CD4-positive, alpha-beta T cell (primary cell): ENCODE results near the gene NFKBIL1. TPM values are rescaled to one million over a fixed set of nuclear protein-coding genes. Genes with fewer than 3 reads are reported as not detected.

ENCODE experiments used
- ATAC-seq: fragments of 200-7000 bp; cut with Tn5 transposase; one replicate; pipeline ENCODE4 v1.10.0; 2022; ENCODE audit warnings: mild to moderate bottlenecking; ENCODE audit not compliant: poor library complexity
- CTCF ChIA-PET: fragments of 350-600 bp; sonication (Branson Sonifier 250); formaldehyde crosslinking; loops from one replicate; lab custom pipeline; 2021; ENCODE audit warnings: antibody characterized with exemption, inconsistent platforms; lab: Charles Lee
- POLR2A ChIA-PET: fragments of 350-600 bp; sonication (Branson Sonifier 250); formaldehyde crosslinking; loops from one replicate; lab custom pipeline; 2021; ENCODE audit warnings: antibody characterized with exemption, inconsistent platforms; lab: Charles Lee
- DNase-seq, 14 experiments: peaks; one replicate each; pipeline ENCODE4 v3.0.0-alpha.2; 2013 to 2020; ENCODE audit warnings: mixed read lengths in 2 of 14
- H3K27ac ChIP-seq, 2 donors: one replicate each; pipeline versions ENCODE4 v1.5.1 to v1.7.0; 2013; ENCODE audit warnings: low read length in 2 of 2, low read depth in 1 of 2, mild to moderate bottlenecking in 1 of 2
- H3K27me3 ChIP-seq, 2 experiments: 1 replicate in 1 of 2; 2 replicates in 1 of 2; pipeline versions ENCODE4 v1.6.1 to v1.7.0; 2013; ENCODE audit warnings: low read length in 2 of 2, control low read depth in 1 of 2, mild to moderate bottlenecking in 1 of 2, moderate library complexity in 1 of 2; ENCODE audit not compliant: insufficient read depth in 2 of 2, control insufficient read depth in 1 of 2
- H3K36me3 ChIP-seq: one replicate; pipeline ENCODE4 v1.6.1; 2013; ENCODE audit warnings: low read length, control low read depth; ENCODE audit not compliant: insufficient read depth
- H3K4me1 ChIP-seq: one replicate; pipeline ENCODE4 v1.6.1; 2013; ENCODE audit warnings: low read length, control low read depth; ENCODE audit not compliant: insufficient read depth
- H3K4me3 ChIP-seq: one replicate; pipeline ENCODE4 v1.5.1; 2013; ENCODE audit warnings: mild to moderate bottlenecking, low read length, moderate library complexity
- H3K9me3 ChIP-seq, 2 experiments: 1 replicate in 1 of 2; 2 replicates in 1 of 2; pipeline versions ENCODE4 v1.6.1 to v1.7.0; 2013; ENCODE audit warnings: low read length in 2 of 2, mild to moderate bottlenecking in 2 of 2, control low read depth in 1 of 2, moderate library complexity in 1 of 2; ENCODE audit not compliant: control insufficient read depth in 1 of 2, insufficient read depth in 1 of 2
- H3K27ac Mint-ChIP-seq: one replicate; pipeline ENCODE4 v1.8.0; 2020; ENCODE audit warnings: mixed read lengths
- H3K27me3 Mint-ChIP-seq: one replicate; pipeline ENCODE4 v1.8.0; 2021; ENCODE audit warnings: mixed read lengths
- H3K36me3 Mint-ChIP-seq: one replicate; pipeline ENCODE4 v1.8.0; 2021; ENCODE audit warnings: low read depth, mixed read lengths
- H3K4me1 Mint-ChIP-seq: one replicate; pipeline ENCODE4 v1.8.0; 2021; ENCODE audit warnings: low read depth, mixed read lengths
- H3K4me3 Mint-ChIP-seq: one replicate; pipeline ENCODE4 v1.8.0; 2020; ENCODE audit warnings: mild to moderate bottlenecking, mixed read lengths
- H3K9me3 Mint-ChIP-seq: one replicate; pipeline ENCODE4 v1.8.0; 2020; ENCODE audit warnings: mixed read lengths
- CTCF ChIP-seq: fragments of 200-600 bp; IDR thresholded peaks from one replicate; pipeline ENCODE4 v1.8.0; 2022; ENCODE audit warnings: antibody characterized with exemption, mild to moderate bottlenecking
- intact Hi-C, 2 experiments: fragments of 100-400 bp; cut with DNase I in 1 of 2; cut with micrococcal nuclease in 1 of 2; formaldehyde crosslinking; loops; one replicate each; pipeline versions ENCODE4 v1.15.1 to v1.9.0; 2023 to 2025; cut with DNase I, micrococcal nuclease
- total RNA-seq, 174 experiments: library from RNA in 2 of 174; stranded (reverse) in 2 of 174; gene quantifications; one replicate each; pipeline ENCODE4 v1.2.3 and lab custom pipeline; 2021 to 2026

NFKBIL1 gene
- total RNA-seq, 2 experiments from 2014 or later = 7.6 to 9.3 TPM

- Mint-ChIP-seq H3K27me3 (no peaks in the 10 kb centered on the region), H3K9me3 (no peaks in the 10 kb centered on the region), H3K27ac (no peak overlapping the region), H3K4me3 (no peak overlapping the region), H3K4me1 (peaks cover 62% of the 10 kb centered on the region), H3K36me3 (peaks cover 35% of the 10 kb centered on the region)
- ChIA-PET POLR2A (interaction anchor here (0.9 to 4.2 kb wide), 2 partner anchors 34 to 39 kb away, joined by 3 to 106 read pairs; partner anchors contain the start of genes LST1 and LTB), CTCF (interaction anchor here (11.8 kb wide), 1 partner anchor 53 kb away, joined by 284 read pairs; the partner anchor contains the start of gene NCR3)
- Histone ChIP-seq H3K27me3 (no peaks in the 10 kb centered on the region), H3K4me1 (peaks cover 59% of the 10 kb centered on the region), H3K4me3 (no peak overlapping the region), H3K9me3 (no peaks in the 10 kb centered on the region), H3K36me3 (peaks cover 19% of the 10 kb centered on the region), H3K27ac (no peak overlapping the region)
- no peak for TF ChIP-seq CTCF
- ATAC-seq (no peak), DNase-seq (no peak)
- intact Hi-C loops = loop anchor here in 1 of 2 experiments (5.0 kb wide), 1 partner anchor 414 kb away; the partner anchor contains the start of genes NELFE and SKIC2
Measured at GRCh38 chr6:31543639-31544038, 3.8 kb upstream of the NFKBIL1 start.

GRCh38 chr6:31544676-31545075 is 2.7 kb upstream of the NFKBIL1 start:
- H3K36me3 Mint-ChIP-seq = peaks cover 25% of the 10 kb centered on the region
- H3K27me3 Mint-ChIP-seq = no peaks in the 10 kb centered on the region
- no peak overlapping the region for H3K4me3 ChIP-seq
- H3K27ac Mint-ChIP-seq = peak overlapping the region; percentile 3
- H3K27ac ChIP-seq = no peak overlapping the region
- peaks cover 13% of the 10 kb centered on the region for H3K36me3 ChIP-seq
- DNase-seq (no peak), ATAC-seq (no peak)
- no peaks in the 10 kb centered on the region for H3K27me3 ChIP-seq
- no peak for TF ChIP-seq CTCF
- peaks cover 50% of the 10 kb centered on the region for H3K4me1 ChIP-seq
- H3K4me3 Mint-ChIP-seq = peak overlapping the region; percentile 3
- intact Hi-C loops = loop anchor here in 1 of 2 experiments (5.0 kb wide), 3 partner anchors 108 to 413 kb away; partner anchors contain the start of genes BAG6, EHMT2, NELFE and SKIC2
- no peaks in the 10 kb centered on the region for H3K9me3 Mint-ChIP-seq
- H3K4me1 Mint-ChIP-seq = peaks cover 57% of the 10 kb centered on the region
- ChIA-PET CTCF (interaction anchor here (0.5 to 11.8 kb wide), 2 partner anchors 51 to 275 kb away, joined by 3 to 284 read pairs; partner anchors contain the start of gene NCR3), POLR2A (interaction anchor here (0.9 kb wide), 1 partner anchor 33 kb away, joined by 3 read pairs; no protein-coding TSS in a partner anchor)
- no peaks in the 10 kb centered on the region for H3K9me3 ChIP-seq

- CTCF ChIA-PET = interaction anchor here (0.5 to 11.8 kb wide), 2 partner anchors 51 to 275 kb away, joined by 3 to 284 read pairs; partner anchors contain the start of gene NCR3
- ATAC-seq = no peak
- no peak overlapping the region for H3K27ac ChIP-seq
- no peaks in the 10 kb centered on the region for H3K9me3 ChIP-seq
- Mint-ChIP-seq H3K4me1 (peaks cover 51% of the 10 kb centered on the region), H3K27me3 (no peaks in the 10 kb centered on the region), H3K27ac (no peak overlapping the region), H3K4me3 (peak overlapping the region; percentile 58), H3K9me3 (no peaks in the 10 kb centered on the region), H3K36me3 (peaks cover 18% of the 10 kb centered on the region)
- POLR2A ChIA-PET = interaction anchor here (8.0 kb wide), 1 partner anchor 52 kb away, joined by 119 read pairs; no protein-coding TSS in a partner anchor
- intact Hi-C loops = loop anchor here in 1 of 2 experiments (5.0 kb wide), 2 partner anchors 107 to 352 kb away; partner anchors contain the start of genes BAG6 and EHMT2
- no peak overlapping the region for H3K4me3 ChIP-seq
- TF ChIP-seq CTCF = no peak
- peaks cover 8% of the 10 kb centered on the region for H3K36me3 ChIP-seq
- no peak for DNase-seq
- H3K4me1 ChIP-seq = peaks cover 44% of the 10 kb centered on the region
- no peaks in the 10 kb centered on the region for H3K27me3 ChIP-seq
Measured at GRCh38 chr6:31545291-31545690, 2.1 kb upstream of the NFKBIL1 start.
